Liver (tissue), 9 donors: ENCODE data around the gene NAT16. TPM values are rescaled to one million over a fixed set of nuclear protein-coding genes. Genes with fewer than 3 reads are reported as not detected.

Source experiments
- DNase-seq: peaks from one replicate; pipeline ENCODE4 v3.0.0-alpha.2; 2017; ENCODE audit warnings: low spot score
- H3K27ac ChIP-seq, 2 donors: one replicate each; pipeline ENCODE4 v1.7.0; 2013; ENCODE audit warnings: inconsistent platforms in 2 of 2, low read length in 2 of 2, control low read depth in 1 of 2, low read depth in 1 of 2, mild to moderate bottlenecking in 1 of 2
- H3K27me3 ChIP-seq, 4 donors: one replicate each; pipeline versions ENCODE4 v1.6.1 to v1.7.0; 2013; ENCODE audit warnings: low read length in 3 of 4, inconsistent platforms in 1 of 4, mild to moderate bottlenecking in 1 of 4, moderate library complexity in 1 of 4; ENCODE audit not compliant: control insufficient read depth in 4 of 4, insufficient read depth in 4 of 4
- H3K36me3 ChIP-seq, 4 donors: one replicate each; pipeline versions ENCODE4 v1.6.1 to v1.7.0; 2013; ENCODE audit warnings: low read length in 3 of 4, mild to moderate bottlenecking in 3 of 4, low read depth in 1 of 4, moderate library complexity in 1 of 4; ENCODE audit not compliant: control insufficient read depth in 4 of 4, insufficient read depth in 3 of 4
- H3K4me1 ChIP-seq, 4 donors: one replicate each; pipeline versions ENCODE4 v1.6.1 to v1.7.0; 2013; ENCODE audit warnings: low read length in 3 of 4, mild to moderate bottlenecking in 3 of 4, moderate library complexity in 1 of 4; ENCODE audit not compliant: control insufficient read depth in 4 of 4, insufficient read depth in 4 of 4
- H3K4me3 ChIP-seq, 3 donors: one replicate each; pipeline versions ENCODE4 v1.6.1 to v1.7.0; 2013; ENCODE audit warnings: low read length in 3 of 3, control low read depth in 1 of 3, low read depth in 1 of 3, mild to moderate bottlenecking in 1 of 3
- H3K9ac ChIP-seq, 2 donors: one replicate each; pipeline ENCODE4 v1.7.0; 2013; ENCODE audit warnings: low read length in 2 of 2, mild to moderate bottlenecking in 2 of 2, moderate library complexity in 2 of 2, control low read depth in 1 of 2, low read depth in 1 of 2
- H3K9me3 ChIP-seq, 4 donors: one replicate each; pipeline versions ENCODE4 v1.6.1 to v1.7.0; 2013; ENCODE audit warnings: low read length in 3 of 4; ENCODE audit not compliant: control insufficient read depth in 4 of 4
- ATF3 ChIP-seq: IDR thresholded peaks from 2 replicates; pipeline ENCODE4 v1.6.1; 2016; ENCODE audit warnings: antibody characterized with exemption
- EGR1 ChIP-seq, 2 donors: IDR thresholded peaks; 2 replicates each; pipeline ENCODE4 v1.6.1; 2016 to 2018; ENCODE audit warnings: antibody characterized with exemption in 2 of 2, low read depth in 2 of 2
- FOXA1 ChIP-seq: IDR thresholded peaks from 2 replicates; pipeline ENCODE4 v1.6.1; 2016; ENCODE audit warnings: antibody characterized with exemption
- FOXA2 ChIP-seq: IDR thresholded peaks from 2 replicates; pipeline ENCODE4 v1.6.1; 2016; ENCODE audit warnings: antibody characterized with exemption
- GABPA ChIP-seq, 2 donors: IDR thresholded peaks in 1 of 2; conservative IDR thresholded peaks in 1 of 2; 2 replicates each; pipeline ENCODE4 v1.6.1; 2016; ENCODE audit warnings: antibody characterized with exemption in 2 of 2, mild to moderate bottlenecking in 1 of 2, moderate library complexity in 1 of 2
- HNF4A ChIP-seq, 2 donors: conservative IDR thresholded peaks; 2 replicates each; pipeline ENCODE4 v1.6.1; 2016; ENCODE audit warnings: antibody characterized with exemption in 2 of 2, mild to moderate bottlenecking in 2 of 2
- HNF4G ChIP-seq: IDR thresholded peaks from 2 replicates; pipeline ENCODE4 v1.6.1; 2016; ENCODE audit warnings: antibody characterized with exemption
- JUND ChIP-seq, 2 donors: IDR thresholded peaks; 2 replicates each; pipeline ENCODE4 v1.6.1; 2016; ENCODE audit warnings: antibody characterized with exemption in 2 of 2
- MAX ChIP-seq: IDR thresholded peaks from 2 replicates; pipeline ENCODE4 v1.6.1; 2016; ENCODE audit warnings: antibody characterized with exemption
- NR2F2 ChIP-seq: IDR thresholded peaks from 2 replicates; pipeline ENCODE4 v1.6.1; 2016; ENCODE audit warnings: antibody characterized with exemption
- RAD21 ChIP-seq, 2 donors: IDR thresholded peaks; 2 replicates each; pipeline ENCODE4 v1.6.1; 2016; ENCODE audit warnings: antibody characterized with exemption in 2 of 2, mild to moderate bottlenecking in 2 of 2
- RXRA ChIP-seq, 2 donors: IDR thresholded peaks; 2 replicates each; pipeline ENCODE4 v1.6.1; 2017 to 2018; ENCODE audit warnings: antibody characterized with exemption in 2 of 2, mild to moderate bottlenecking in 1 of 2
- SP1 ChIP-seq: IDR thresholded peaks from 2 replicates; pipeline ENCODE4 v1.6.1; 2018; ENCODE audit warnings: antibody characterized with exemption, mild to moderate bottlenecking
- TAF1 ChIP-seq: conservative IDR thresholded peaks from 2 replicates; pipeline ENCODE4 v1.6.1; 2016; ENCODE audit warnings: antibody characterized with exemption, mild to moderate bottlenecking
- YY1 ChIP-seq: IDR thresholded peaks from 2 replicates; pipeline ENCODE4 v1.6.1; 2016; ENCODE audit warnings: antibody characterized with exemption, mild to moderate bottlenecking
- WGBS: extraction: QIAGEN DNeasy Blood & Tissue Kit; methylation state at CpG from one replicate; pipeline ENCODE4 v1.1.7; 2013; 5-methylcytosine and 5-hydroxymethylcytosine counted together
- polyA plus RNA-seq, 2 donors: library from polyadenylated mRNA; stranded (reverse) in 1 of 2; unstranded in 1 of 2; fragments of 200-250 nt in 1 of 2; fragments of >200 nt in 1 of 2; fragmentation: Nextera tagmentation in 1 of 2; extraction: Ambion mirVana in 1 of 2; gene quantifications; one replicate each; pipeline versions ENCODE4 v1.2.1 to v1.2.3, GENCODE V29; 2013 to 2015
- total RNA-seq, 2 donors: library from RNA; depleted of rRNA; stranded (reverse); fragments of >200 nt; gene quantifications; one replicate each; pipeline ENCODE4 v1.2.3, GENCODE V29; 2014
- TF ChIP-seq, protein P1 (sequence below): IDR thresholded peaks from 2 replicates; pipeline ENCODE4 v1.6.1; 2016; ENCODE audit warnings: antibody characterized with exemption
- TF ChIP-seq, protein P2 (sequence below): IDR thresholded peaks from 2 replicates; pipeline ENCODE4 v1.6.1; 2016; ENCODE audit warnings: antibody characterized with exemption, mild to moderate bottlenecking
- TF ChIP-seq, protein P3 (sequence below): fragments of 150-350 bp; IDR thresholded peaks from 2 replicates; pipeline ENCODE4 v1.5.1; 2017; ENCODE audit warnings: improper control_type of control experiment, low read depth, low read length; ENCODE audit not compliant: missing input control
- donor health status: healthy.
- donor health status: healthy.
- donor health status: healthy.
- donor health status: healthy.
- donor health status: healthy.

NAT16 gene
- total and polyA plus RNA-seq, 4 donors: not detected

DNA sequence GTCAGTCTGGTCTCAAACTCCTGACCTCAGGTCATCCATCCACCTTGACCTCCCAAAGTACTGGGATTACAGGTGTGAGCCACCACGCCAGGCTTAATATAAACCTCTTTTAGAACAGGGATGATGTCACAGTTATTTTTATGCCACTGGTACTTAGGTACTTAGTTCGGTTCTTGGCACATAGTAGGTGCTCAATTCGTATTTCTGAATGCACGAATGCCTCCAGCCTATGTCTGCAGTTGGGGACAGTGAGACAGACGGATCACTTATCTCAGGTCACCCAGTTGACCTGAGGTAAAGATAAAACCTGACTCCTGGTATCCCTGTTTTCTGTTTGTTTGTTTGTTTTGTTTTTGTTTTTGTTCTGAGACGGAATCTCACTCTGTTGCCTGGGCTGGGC lies 6.1 kb upstream of the NAT16 start:
- Histone ChIP-seq H3K27me3 (no peaks in the 10 kb centered on the region), H3K4me1 (no peaks in the 10 kb centered on the region), H3K9me3 (no peaks in the 10 kb centered on the region), H3K36me3 (peaks cover 0 to 3% (median 0%) of the 10 kb centered on the region in 4 donors), H3K27ac (no peak overlapping the region), H3K9ac (no peak overlapping the region), H3K4me3 (no peak overlapping the region)
- DNase-seq: no peak
- WGBS: 79% methylated on average over 6 of the region's 6 CpGs
- TF ChIP-seq FOXA1 (no peak), NR2F2 (no peak), JUND (IDR thresholded peaks at IDR 0.05) (no peak), RAD21 (IDR thresholded peaks at IDR 0.05) (no peak), RXRA (IDR thresholded peaks at IDR 0.05) (no peak), EGR1 (IDR thresholded peaks at IDR 0.05; ENCODE audit: low read depth in 2 of 2) (no peak), HNF4G (no peak), YY1 (no peak), SP1 (no peak), FOXA2 (no peak), ATF3 (no peak), TAF1 (no peak), HNF4A (conservative IDR thresholded peaks at IDR 0.05) (no peak), MAX (no peak), GABPA (IDR thresholded peaks at IDR 0.05 in 1 of 2, conservative IDR thresholded peaks at IDR 0.05 in 1 of 2) (no peak)
- TF ChIP-seq, protein P1, sequence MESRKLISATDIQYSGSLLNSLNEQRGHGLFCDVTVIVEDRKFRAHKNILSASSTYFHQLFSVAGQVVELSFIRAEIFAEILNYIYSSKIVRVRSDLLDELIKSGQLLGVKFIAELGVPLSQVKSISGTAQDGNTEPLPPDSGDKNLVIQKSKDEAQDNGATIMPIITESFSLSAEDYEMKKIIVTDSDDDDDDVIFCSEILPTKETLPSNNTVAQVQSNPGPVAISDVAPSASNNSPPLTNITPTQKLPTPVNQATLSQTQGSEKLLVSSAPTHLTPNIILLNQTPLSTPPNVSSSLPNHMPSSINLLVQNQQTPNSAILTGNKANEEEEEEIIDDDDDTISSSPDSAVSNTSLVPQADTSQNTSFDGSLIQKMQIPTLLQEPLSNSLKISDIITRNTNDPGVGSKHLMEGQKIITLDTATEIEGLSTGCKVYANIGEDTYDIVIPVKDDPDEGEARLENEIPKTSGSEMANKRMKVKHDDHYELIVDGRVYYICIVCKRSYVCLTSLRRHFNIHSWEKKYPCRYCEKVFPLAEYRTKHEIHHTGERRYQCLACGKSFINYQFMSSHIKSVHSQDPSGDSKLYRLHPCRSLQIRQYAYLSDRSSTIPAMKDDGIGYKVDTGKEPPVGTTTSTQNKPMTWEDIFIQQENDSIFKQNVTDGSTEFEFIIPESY: no peak
- TF ChIP-seq, protein P2, sequence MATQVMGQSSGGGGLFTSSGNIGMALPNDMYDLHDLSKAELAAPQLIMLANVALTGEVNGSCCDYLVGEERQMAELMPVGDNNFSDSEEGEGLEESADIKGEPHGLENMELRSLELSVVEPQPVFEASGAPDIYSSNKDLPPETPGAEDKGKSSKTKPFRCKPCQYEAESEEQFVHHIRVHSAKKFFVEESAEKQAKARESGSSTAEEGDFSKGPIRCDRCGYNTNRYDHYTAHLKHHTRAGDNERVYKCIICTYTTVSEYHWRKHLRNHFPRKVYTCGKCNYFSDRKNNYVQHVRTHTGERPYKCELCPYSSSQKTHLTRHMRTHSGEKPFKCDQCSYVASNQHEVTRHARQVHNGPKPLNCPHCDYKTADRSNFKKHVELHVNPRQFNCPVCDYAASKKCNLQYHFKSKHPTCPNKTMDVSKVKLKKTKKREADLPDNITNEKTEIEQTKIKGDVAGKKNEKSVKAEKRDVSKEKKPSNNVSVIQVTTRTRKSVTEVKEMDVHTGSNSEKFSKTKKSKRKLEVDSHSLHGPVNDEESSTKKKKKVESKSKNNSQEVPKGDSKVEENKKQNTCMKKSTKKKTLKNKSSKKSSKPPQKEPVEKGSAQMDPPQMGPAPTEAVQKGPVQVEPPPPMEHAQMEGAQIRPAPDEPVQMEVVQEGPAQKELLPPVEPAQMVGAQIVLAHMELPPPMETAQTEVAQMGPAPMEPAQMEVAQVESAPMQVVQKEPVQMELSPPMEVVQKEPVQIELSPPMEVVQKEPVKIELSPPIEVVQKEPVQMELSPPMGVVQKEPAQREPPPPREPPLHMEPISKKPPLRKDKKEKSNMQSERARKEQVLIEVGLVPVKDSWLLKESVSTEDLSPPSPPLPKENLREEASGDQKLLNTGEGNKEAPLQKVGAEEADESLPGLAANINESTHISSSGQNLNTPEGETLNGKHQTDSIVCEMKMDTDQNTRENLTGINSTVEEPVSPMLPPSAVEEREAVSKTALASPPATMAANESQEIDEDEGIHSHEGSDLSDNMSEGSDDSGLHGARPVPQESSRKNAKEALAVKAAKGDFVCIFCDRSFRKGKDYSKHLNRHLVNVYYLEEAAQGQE: no peak
- TF ChIP-seq, protein P3, sequence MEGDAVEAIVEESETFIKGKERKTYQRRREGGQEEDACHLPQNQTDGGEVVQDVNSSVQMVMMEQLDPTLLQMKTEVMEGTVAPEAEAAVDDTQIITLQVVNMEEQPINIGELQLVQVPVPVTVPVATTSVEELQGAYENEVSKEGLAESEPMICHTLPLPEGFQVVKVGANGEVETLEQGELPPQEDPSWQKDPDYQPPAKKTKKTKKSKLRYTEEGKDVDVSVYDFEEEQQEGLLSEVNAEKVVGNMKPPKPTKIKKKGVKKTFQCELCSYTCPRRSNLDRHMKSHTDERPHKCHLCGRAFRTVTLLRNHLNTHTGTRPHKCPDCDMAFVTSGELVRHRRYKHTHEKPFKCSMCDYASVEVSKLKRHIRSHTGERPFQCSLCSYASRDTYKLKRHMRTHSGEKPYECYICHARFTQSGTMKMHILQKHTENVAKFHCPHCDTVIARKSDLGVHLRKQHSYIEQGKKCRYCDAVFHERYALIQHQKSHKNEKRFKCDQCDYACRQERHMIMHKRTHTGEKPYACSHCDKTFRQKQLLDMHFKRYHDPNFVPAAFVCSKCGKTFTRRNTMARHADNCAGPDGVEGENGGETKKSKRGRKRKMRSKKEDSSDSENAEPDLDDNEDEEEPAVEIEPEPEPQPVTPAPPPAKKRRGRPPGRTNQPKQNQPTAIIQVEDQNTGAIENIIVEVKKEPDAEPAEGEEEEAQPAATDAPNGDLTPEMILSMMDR: no peak
